Kidney glomerular epithelial cell (primary cell): ENCODE results near the gene GLUL.

Source experiments
- DNase-seq: peaks from one replicate; lab custom pipeline; 2025; lab: John Stamatoyannopoulos, UW

The GLUL gene

DNA sequence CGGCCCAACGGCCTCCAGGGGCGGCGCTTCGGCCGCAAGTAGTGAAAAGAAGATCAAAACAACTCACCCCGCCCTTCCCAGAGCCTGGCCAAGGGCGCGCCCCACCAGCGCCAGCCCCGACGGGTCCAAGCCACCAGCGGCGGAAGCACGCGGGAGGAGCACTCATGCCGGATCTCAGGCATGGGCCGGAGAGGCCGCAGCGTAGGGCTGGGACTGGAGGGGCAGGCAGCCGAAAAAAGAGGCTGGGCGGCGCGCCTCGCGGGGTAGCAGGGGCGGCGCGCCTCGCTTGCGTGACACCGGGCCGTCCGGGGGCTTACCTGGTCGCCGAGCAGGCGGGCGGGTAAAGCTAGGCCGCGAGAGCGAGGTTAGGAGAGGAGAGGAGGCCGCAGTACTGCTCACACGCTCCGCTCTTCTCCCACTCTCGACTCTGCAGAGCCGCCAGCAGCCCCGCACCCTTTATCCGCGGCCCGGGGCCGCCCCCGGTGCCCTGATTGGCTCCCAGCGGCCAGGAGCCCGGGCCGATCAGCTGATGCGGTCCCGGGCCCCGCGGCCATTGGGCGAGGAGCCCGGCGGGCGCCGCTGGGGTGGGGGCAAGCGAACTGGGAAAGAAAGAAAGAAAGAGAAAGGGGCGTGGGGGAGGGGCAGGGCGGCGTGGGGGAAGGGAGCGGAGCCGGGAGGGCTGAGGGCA is at the start of gene GLUL:
GLUL (minus strand) TSS at position 429 of the 688 bp plus-strand sequence. CDS start 3,053 bp downstream, outside the sequence.
- DNase-seq = peak; percentile 66

- no peak for DNase-seq
Observed at GRCh38 chr1:182438326-182438725, 46.7 kb upstream of the GLUL start.

DNA sequence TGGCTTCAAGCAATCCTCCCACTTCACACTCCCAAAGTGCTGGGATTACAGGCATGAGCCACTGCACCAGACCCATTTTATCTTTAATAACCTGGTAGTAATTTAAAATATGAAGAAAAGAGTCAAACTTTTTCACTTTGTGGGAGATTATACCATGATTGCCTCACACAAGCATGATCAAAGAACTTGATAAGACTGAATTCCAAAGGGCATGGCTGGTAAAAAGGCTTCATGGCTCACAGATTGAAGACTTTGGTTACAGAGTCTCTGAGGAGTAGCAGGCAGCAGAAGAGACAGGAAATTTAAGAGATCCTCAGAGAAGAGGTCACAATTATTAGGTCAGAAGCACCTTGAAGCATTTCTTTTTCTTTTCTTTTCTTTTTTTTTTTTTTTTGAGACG is 42.0 kb upstream of the GLUL start:
- DNase-seq = no peak

GRCh38 chr1:182431278-182431677 is 39.7 kb upstream of the GLUL start:
- no peak for DNase-seq

DNA sequence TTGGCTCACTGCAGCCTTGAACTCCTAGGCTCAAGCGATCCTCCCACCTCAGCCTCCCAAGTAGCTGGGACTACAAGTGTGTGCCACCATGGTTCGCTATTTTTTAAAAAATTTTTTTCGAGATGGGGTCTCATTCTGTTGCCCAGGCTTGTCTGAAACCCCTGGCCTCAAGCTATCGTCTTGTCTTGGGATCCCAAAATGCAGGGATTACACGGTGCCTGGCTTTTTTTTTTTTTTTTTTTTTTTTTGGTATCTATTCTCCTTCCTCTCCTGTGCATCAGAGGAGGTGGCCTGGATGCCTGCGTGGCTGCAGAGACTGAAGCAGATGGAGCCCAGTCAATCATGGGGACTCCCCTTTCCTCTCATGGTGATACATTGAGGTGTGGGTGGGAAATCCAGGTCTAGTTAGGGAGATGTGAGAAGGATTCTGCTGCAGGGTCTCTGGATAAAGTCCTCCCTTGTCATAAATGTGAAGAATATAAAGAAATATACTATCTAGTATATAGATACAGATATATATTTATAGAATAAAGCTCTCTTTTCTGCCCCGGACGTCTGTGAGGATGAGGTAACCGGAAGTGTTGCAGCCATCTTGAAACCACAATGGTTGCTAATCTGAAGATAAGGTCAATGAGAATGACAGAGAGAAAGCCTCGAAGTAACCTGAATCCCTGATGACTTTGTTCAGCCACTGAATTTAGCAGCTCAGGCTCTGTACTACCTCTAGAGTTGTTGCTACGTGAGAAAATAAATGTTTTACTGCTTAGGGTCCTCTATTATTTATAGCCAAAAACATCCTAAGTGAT is 38.9 kb upstream of the GLUL start:
- DNase-seq = no peak

GRCh38 chr1:182428043-182428442 is 36.5 kb upstream of the GLUL start:
- no peak for DNase-seq

DNA sequence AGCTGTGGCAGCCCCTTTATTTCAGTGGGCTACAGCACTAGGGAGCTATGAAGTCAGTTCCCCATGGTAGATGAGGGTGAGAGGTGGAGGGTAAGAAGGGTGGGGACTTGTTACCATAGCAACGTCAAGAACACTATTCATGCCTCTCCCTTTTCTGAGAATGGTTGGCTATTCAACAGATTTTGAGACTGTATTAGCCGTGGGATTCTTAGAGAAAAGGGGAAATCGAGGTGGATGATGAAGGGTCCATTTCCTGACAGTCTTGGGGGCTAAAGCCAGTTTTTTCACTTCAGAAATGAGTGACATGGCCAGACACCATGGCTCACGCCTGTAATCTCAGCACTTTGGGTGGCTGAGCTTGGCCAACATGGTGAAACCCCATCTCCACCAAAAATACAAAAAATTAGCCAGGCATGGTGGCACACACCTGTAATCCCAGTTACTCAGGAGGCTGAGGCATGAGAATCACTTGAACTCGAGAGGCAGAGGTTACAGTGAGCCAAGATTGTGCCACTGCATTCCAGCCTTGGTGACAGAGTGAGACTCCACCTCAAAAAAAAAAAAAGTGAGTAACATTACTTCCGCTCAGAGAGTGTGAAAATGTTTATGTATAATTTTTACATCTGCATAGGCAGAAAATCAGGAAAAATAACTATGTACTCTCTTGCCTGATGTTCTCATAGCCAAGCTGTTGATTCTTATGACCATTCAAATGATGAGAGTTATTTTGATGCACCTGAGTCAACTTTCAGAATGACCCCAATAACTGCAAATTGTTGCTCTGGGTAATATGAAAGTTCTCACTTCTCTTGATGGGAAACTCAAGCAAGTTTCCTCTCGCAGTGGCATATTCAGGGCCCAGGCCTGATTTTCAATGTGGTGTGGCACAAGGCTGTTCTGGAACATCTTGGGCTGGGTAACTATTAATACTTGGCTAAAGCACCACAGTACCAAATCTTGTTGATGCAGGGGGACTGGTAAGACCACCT is 35.1 kb upstream of the GLUL start:
- DNase-seq = no peak

- DNase-seq = no peak
Observed at GRCh38 chr1:182415789-182416188, 24.2 kb upstream of the GLUL start.

DNA sequence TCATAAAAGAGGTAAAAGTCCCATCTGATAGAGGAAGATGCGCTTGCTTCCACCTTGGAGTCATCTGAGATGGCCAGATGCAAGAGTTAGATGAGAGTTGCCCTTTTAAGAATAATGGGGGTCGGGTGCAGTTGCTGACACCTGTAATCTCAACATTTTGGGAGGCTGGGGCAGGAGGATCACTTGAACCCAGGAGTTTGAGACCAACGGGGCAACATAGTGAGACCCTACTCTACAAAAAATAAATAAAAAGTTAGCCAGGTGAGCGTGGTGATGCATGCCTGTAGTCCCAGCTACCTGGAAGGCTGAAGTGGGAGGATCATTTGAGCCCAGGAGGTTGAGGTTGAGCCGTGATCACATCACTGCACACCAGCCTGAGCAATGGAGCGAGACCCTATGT is 22.4 kb upstream of the GLUL start:
- no peak for DNase-seq

DNA sequence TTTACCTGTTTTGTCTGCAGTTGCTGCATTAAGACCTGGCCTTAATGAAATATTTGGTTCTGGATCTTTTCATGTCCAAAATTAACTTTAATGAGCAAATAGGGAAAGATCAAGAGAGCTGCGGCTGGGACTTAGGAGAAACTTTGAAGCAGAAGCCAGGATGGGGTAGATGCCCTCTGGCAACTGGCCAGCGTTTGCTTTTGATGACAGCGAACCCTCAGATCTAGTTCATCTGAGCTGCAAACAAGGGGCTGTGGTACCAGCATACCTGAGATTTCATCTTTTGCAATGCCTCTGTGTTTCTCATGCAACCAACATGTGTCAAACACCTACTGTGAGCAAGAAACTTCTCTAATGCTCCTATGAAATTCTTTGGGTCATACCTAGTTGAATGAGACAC is 21.9 kb upstream of the GLUL start:
- no peak for DNase-seq

DNA sequence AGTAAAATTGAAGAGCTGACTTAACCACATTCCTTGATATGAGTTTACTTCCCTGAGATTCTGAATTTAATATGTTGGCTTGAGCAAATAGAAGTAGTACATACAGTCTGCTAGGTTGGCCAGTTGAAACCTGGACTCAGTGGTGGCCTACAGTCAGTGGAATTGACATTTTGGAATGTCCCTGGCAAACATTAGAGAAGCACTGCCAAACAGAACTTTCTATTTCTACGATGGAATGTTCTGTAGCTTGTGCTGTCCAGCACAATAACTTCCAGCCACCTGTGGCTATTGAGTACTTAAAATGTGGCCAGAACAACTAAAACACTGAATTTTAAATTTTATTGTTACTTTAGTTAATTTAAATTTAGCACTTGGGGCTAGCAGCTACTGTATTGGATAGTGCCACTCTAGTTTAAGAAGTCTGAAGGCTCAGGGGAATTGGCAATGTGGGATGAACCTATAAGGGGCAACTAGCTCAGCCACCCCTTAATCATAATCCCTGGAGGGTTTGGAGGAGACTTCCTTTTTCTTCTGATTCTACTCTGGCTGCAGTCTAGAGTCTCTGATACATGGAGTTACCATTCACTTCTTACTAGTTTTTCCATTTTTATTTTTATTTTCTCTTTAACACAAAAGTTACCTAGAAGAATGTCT is 19.2 kb upstream of the GLUL start:
- DNase-seq = no peak

- DNase-seq = no peak
Observed at GRCh38 chr1:182410138-182410537, 18.5 kb upstream of the GLUL start.

DNA sequence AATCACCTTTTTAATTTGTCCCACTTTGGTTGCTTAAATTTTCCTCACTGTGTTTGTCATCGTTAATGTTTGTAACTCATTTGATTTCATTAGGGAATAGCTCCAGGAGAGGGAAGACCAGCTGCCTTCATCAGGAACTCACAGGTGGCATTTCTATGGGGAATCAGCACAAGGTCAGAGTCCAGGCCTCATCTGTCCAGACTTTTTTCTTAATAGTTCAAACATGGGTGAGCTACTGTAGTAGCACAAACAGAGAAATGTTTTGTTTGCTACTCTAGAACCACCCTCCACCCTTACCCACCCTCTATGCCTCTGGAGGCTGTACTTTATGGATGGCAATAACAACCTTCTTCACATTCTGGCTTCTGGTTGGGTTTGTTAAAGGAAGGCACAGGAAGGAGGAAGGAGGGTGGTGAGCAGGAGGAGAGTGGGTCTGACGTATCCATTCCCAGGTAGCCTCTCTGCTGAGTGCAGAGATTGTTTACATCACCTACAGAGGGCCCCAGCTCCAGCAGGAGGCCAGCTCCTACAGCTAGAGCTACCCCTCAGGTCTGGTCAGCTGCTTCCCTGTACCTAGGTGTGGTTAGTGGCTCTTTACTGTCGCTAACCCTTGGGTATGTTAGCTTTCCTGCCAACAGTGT is 17.0 kb upstream of the GLUL start:
- DNase-seq = no peak

DNA sequence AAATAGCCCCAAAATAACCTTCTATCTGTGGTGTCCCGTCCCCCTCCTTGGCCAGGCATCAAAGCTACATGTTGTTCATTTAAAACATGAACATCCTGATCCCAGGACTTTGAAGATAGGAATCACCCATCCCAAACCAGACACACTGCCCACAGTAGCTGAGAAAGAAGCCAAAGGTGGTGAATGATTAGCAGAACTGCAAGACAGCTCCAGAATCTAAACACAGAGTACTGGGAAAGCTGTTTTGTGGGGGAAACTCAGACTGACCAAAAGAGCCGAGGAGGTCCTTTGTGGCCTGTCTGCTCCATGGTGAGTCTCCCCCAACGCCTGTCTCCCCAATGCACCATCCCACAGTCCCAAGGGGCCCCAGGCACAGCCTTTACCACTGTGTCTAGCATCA is 16.1 kb upstream of the GLUL start:
- no peak for DNase-seq

DNA sequence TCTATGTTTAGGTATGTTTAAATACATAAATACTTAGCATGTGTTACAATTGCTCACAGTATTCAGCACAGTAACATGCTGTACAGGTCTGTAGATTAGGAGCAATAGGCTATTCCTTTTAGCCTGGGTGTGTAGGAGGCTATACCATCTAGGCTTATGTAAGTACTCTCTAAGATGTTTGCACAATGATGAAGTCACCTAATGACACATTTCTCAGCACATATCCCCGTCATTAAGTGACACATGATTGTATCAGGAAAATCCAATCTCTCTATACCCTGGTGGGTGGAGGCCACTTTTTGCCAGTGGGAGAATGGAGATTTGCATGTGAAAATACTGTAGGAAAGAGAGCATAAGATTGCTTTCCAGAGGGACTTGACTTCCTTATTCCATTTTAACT is 14.4 kb upstream of the GLUL start:
- DNase-seq = no peak

- no peak for DNase-seq
Observed at GRCh38 chr1:182405578-182405977, 14.0 kb upstream of the GLUL start.

DNA sequence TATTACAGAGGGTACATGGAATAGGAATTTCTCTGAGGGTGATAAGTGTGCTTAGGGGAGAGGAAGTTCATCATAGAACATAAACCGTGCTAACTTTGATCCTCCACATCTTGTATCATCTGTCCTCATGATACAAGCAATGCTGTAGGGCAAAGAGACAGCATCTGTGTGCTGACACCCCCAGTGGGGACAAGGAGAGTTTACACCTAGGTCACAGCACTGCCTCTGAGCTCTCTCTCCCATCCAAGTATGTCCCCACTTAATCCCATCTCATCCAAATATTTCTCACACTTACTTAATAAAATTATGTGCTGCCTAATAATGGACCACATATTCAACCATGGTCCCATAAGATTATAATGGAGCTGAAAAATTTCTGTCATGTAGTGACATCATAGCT is 13.2 kb upstream of the GLUL start:
- DNase-seq = no peak

DNA sequence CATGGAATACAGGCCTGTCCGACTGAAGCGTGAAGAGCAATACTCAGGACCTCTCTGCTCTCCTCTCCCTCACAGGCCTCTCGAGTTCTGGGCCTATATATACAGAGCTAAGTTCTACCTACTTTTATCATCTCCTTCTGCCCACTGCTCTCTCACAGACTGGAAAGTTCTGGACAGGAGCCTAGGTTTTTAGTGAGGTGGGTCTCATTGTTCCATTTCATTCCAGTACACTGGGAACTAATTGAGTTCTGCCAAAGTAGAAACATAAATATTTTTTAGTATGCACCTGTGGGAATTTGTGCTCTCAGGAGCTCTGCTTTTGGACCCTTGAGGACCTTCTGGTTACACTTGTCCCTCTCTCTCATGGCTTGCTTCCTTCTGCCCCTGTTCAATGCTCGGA is 9.0 kb upstream of the GLUL start, which contains the start of gene TEDDM1:
TEDDM1 (minus strand) TSS at position 101 of the 400 bp plus-strand sequence. CDS start 182 bp downstream, outside the sequence.
- no peak for DNase-seq

DNA sequence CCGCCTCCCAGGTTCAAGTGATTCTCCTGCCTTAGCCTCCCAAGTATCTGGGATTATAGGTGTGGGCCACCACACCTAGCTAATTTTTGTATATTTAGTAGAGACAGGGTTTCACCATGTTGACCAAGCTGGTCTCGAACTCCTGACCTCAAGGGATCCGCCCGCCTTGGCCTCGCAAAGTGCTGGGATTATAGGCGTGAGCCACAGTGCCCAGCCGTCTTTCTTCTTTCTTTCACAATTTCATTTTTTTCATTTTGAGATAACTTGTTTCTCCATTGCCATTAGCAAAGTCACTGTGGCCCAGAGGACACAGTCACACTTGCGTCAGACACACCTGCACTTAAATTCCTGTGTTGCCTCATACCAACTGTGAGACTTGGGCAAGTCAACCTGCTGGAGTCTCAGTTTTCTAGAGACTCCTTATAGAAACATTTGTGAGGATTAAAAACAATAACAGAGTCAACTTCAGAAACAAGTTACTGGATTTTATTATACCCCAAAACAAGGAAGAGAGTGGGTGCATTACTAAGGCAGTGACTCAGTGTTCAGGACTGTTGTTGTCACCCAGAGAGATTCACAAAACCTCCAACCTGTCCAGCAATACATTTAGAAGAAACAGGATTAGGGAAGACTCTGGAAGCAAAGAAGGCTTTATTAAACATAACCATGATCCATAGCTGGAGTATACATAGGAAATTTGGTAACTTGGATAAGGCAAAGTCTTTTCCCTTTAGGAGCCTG is 6.2 kb upstream of the GLUL start:
- peak; percentile 7 for DNase-seq

- no peak for DNase-seq
Observed at GRCh38 chr1:182395906-182396305, 4.3 kb upstream of the GLUL start.
